H1 (cell line): Measurements from ENCODE around the gene PDE4D. TPM values are rescaled to one million over a fixed set of nuclear protein-coding genes. Genes with fewer than 3 reads are reported as not detected.

Source experiments
- CTCF ChIA-PET: fragments of 300-600 bp; sonication (Branson Sonifier 250); formaldehyde crosslinking; loops from one replicate; lab custom pipeline; 2021; ENCODE audit not compliant: partially characterized antibody; lab: Charles Lee
- POLR2A ChIA-PET: fragments of 300-600 bp; sonication (Branson Sonifier 250); formaldehyde crosslinking; loops from one replicate; lab custom pipeline; 2021; ENCODE audit warnings: inconsistent platforms; ENCODE audit not compliant: partially characterized antibody; lab: Charles Lee
- DNase-seq, 2 experiments: peaks; one replicate each; pipeline versions ENCODE4 v3.0.0 to v3.0.0-alpha.2; 2010 to 2022; ENCODE audit warnings: low spot score in 2 of 2, low read depth in 1 of 2, mixed read lengths in 1 of 2
- FAIRE-seq: peaks from 2 replicates; lab custom pipeline; 2011; peaks lifted over from hg19 to GRCh38; lab: Jason Lieb, UNC
- H2AFZ ChIP-seq: 2 replicates; pipeline ENCODE4 v1.8.1; 2012; ENCODE audit warnings: low read length, inconsistent platforms
- H2AK5ac ChIP-seq: 2 replicates; pipeline ENCODE4 v1.6.1; 2013; ENCODE audit warnings: low read depth, low read length
- H2BK120ac ChIP-seq: replicated peaks from 2 replicates; pipeline ENCODE3; 2013; ENCODE audit warnings: low read depth, low read length, inconsistent platforms
- H2BK12ac ChIP-seq: 2 replicates; pipeline ENCODE4 v1.6.1; 2013; ENCODE audit warnings: low read depth, low read length
- H2BK15ac ChIP-seq: 2 replicates; pipeline ENCODE4 v1.6.1; 2013; ENCODE audit warnings: low read length
- H2BK20ac ChIP-seq: 2 replicates; pipeline ENCODE4 v1.6.1; 2013; ENCODE audit warnings: low read length
- H2BK5ac ChIP-seq: 2 replicates; pipeline ENCODE4 v1.6.1; 2013; ENCODE audit warnings: low read depth, low read length
- H3K14ac ChIP-seq: 2 replicates; pipeline ENCODE4 v1.6.1; 2013; ENCODE audit warnings: inconsistent platforms; ENCODE audit not compliant: insufficient read length
- H3K18ac ChIP-seq: 2 replicates; pipeline ENCODE4 v1.6.1; 2013; ENCODE audit warnings: low read length; ENCODE audit errors: extremely low read depth
- H3K23ac ChIP-seq: 2 replicates; pipeline ENCODE4 v1.6.1; 2013; ENCODE audit warnings: inconsistent platforms; ENCODE audit not compliant: insufficient read length
- H3K23me2 ChIP-seq: 2 replicates; pipeline ENCODE4 v1.6.1; 2013; ENCODE audit warnings: low read depth, low read length
- H3K27ac ChIP-seq: 2 replicates; pipeline ENCODE4 v1.6.1; 2011; ENCODE audit warnings: low read depth, low read length, inconsistent platforms
- H3K27me3 ChIP-seq, 4 experiments: replicated peaks in 1 of 4; 1 replicate in 1 of 4; 2 replicates in 3 of 4; pipeline versions ENCODE4 v1.6.1 to v1.8.1; 2011 to 2013; ENCODE audit warnings: low read length in 3 of 4, mild to moderate bottlenecking in 3 of 4, inconsistent platforms in 2 of 4, mixed read lengths in 2 of 4, moderate library complexity in 1 of 4; ENCODE audit not compliant: control insufficient read depth in 3 of 4, insufficient read depth in 3 of 4; ENCODE audit errors: extremely low read depth in 1 of 4
- H3K36me3 ChIP-seq, 4 experiments: 2 replicates each; pipeline versions ENCODE4 v1.6.1 to v1.8.1; 2011 to 2013; ENCODE audit warnings: mild to moderate bottlenecking in 4 of 4, low read length in 3 of 4, moderate library complexity in 2 of 4, control low read depth in 1 of 4, inconsistent platforms in 1 of 4; ENCODE audit not compliant: insufficient read depth in 4 of 4, control insufficient read depth in 2 of 4
- H3K4ac ChIP-seq: replicated peaks from 2 replicates; pipeline ENCODE3; 2013; ENCODE audit warnings: low read length, low read depth, mixed read lengths, inconsistent platforms; ENCODE audit not compliant: insufficient read length
- H3K4me1 ChIP-seq, 4 experiments: replicated peaks in 1 of 4; 1 replicate in 1 of 4; 2 replicates in 3 of 4; pipeline versions ENCODE4 v1.6.1 to v1.8.1; 2011 to 2013; ENCODE audit warnings: low read length in 3 of 4, inconsistent platforms in 2 of 4, mixed read lengths in 1 of 4; ENCODE audit not compliant: insufficient read depth in 4 of 4, control insufficient read depth in 3 of 4
- H3K4me2 ChIP-seq, 2 experiments: 2 replicates each; pipeline versions ENCODE4 v1.6.1 to v1.8.1; 2011 to 2013; ENCODE audit warnings: low read depth in 2 of 2, low read length in 2 of 2, control low read depth in 1 of 2, inconsistent platforms in 1 of 2, mild to moderate bottlenecking in 1 of 2; ENCODE audit not compliant: insufficient read depth in 1 of 2
- H3K4me3 ChIP-seq, 4 experiments: fragments of 200-600, 300-600 bp in 1 of 4; sonication (generic), shearing (Covaris generic), sonication (Bioruptor Twin) in 1 of 4; 2 replicates each; pipeline versions ENCODE4 v1.5.1 to v1.8.1; 2011 to 2016; ENCODE audit warnings: low read length in 4 of 4, low read depth in 3 of 4, control low read depth in 2 of 4, inconsistent platforms in 2 of 4, mild to moderate bottlenecking in 2 of 4, mixed read lengths in 1 of 4, moderate library complexity in 1 of 4; ENCODE audit not compliant: insufficient read depth in 2 of 4; ENCODE audit errors: extremely low read depth in 1 of 4
- H3K56ac ChIP-seq: replicated peaks from 2 replicates; pipeline ENCODE3; 2013; ENCODE audit warnings: low read depth, mild to moderate bottlenecking, mixed read lengths, low read length, inconsistent platforms; ENCODE audit not compliant: insufficient read length
- H3K79me1 ChIP-seq: 2 replicates; pipeline ENCODE4 v1.6.1; 2013; ENCODE audit warnings: low read depth, low read length, control low read depth
- H3K79me2 ChIP-seq, 2 experiments: 2 replicates each; pipeline versions ENCODE4 v1.6.1 to v1.8.1; 2012 to 2013; ENCODE audit warnings: low read length in 2 of 2, mild to moderate bottlenecking in 2 of 2, inconsistent platforms in 1 of 2; ENCODE audit not compliant: insufficient read depth in 2 of 2, control insufficient read depth in 1 of 2
- H3K9ac ChIP-seq, 4 experiments: replicated peaks in 1 of 4; 1 replicate in 1 of 4; 2 replicates in 3 of 4; pipeline versions ENCODE4 v1.6.1 to v1.8.1; 2011 to 2013; ENCODE audit warnings: low read depth in 3 of 4, low read length in 3 of 4, control low read depth in 2 of 4, mild to moderate bottlenecking in 2 of 4, moderate library complexity in 2 of 4, inconsistent platforms in 1 of 4; ENCODE audit errors: extremely low read depth in 1 of 4
- H3K9me3 ChIP-seq, 2 experiments: 2 replicates each; pipeline versions ENCODE4 v1.6.1 to v1.8.1; 2012 to 2013; ENCODE audit warnings: mild to moderate bottlenecking in 2 of 2, moderate library complexity in 2 of 2, control low read depth in 1 of 2, inconsistent platforms in 1 of 2, low read depth in 1 of 2, low read length in 1 of 2, mixed read lengths in 1 of 2; ENCODE audit not compliant: insufficient read depth in 2 of 2
- H4K20me1 ChIP-seq, 2 experiments: replicated peaks in 1 of 2; 2 replicates each; pipeline versions ENCODE3 to v1.8.1; 2011 to 2013; ENCODE audit warnings: inconsistent platforms in 2 of 2, low read length in 2 of 2, mild to moderate bottlenecking in 1 of 2; ENCODE audit not compliant: insufficient read depth in 2 of 2, control insufficient read depth in 1 of 2
- H4K5ac ChIP-seq: 2 replicates; pipeline ENCODE4 v1.6.1; 2013; ENCODE audit warnings: low read length, low read depth, mixed read lengths, inconsistent platforms; ENCODE audit not compliant: insufficient read length
- H4K8ac ChIP-seq: 2 replicates; pipeline ENCODE4 v1.8.0; 2013; ENCODE audit warnings: mild to moderate bottlenecking, moderate library complexity, low read length, inconsistent platforms; ENCODE audit not compliant: insufficient read depth; ENCODE audit errors: extremely low read depth
- H4K91ac ChIP-seq: replicated peaks from 2 replicates; pipeline ENCODE3; 2013; ENCODE audit warnings: low read length, mixed read lengths, inconsistent platforms; ENCODE audit not compliant: insufficient read length
- ATF2 ChIP-seq: IDR thresholded peaks from 2 replicates; pipeline ENCODE4 v1.6.1; 2012; ENCODE audit warnings: low read length, inconsistent platforms
- BRCA1 ChIP-seq: IDR thresholded peaks from 2 replicates; pipeline ENCODE4 v1.6.1; 2012; ENCODE audit warnings: low read depth, low read length, improper control_type of control experiment
- CHD2 ChIP-seq: IDR thresholded peaks from 2 replicates; pipeline ENCODE4 v1.6.1; 2012; ENCODE audit warnings: low read length, improper control_type of control experiment
- EZH2 ChIP-seq: fragments of 200-600 bp; sonication (generic); IDR thresholded peaks from 2 replicates; pipeline ENCODE4 v1.7.1; 2012; ENCODE audit warnings: low read depth, mild to moderate bottlenecking, moderate library complexity, low read length, inconsistent platforms; ENCODE audit not compliant: severe bottlenecking
- HDAC2 ChIP-seq, 2 experiments: fragments of 300-600 bp in 1 of 2; sonication (generic) in 1 of 2; IDR thresholded peaks; 2 replicates each; pipeline ENCODE4 v1.6.1; 2011 to 2012; ENCODE audit warnings: low read depth in 2 of 2, low read length in 2 of 2, mild to moderate bottlenecking in 2 of 2, moderate library complexity in 2 of 2, borderline replicate concordance in 1 of 2, inconsistent platforms in 1 of 2
- HDAC6 ChIP-seq: IDR thresholded peaks from one replicate; pipeline ENCODE4 v1.7.1; 2012; ENCODE audit warnings: low read depth, mild to moderate bottlenecking, inconsistent platforms, low read length, moderate library complexity
- KDM1A ChIP-seq: fragments of 200-600, 300-600 bp; sonication (generic); IDR thresholded peaks from 2 replicates; pipeline ENCODE4 v1.7.1; 2016; ENCODE audit warnings: mild to moderate bottlenecking, low read length, borderline replicate concordance
- KDM4A ChIP-seq: IDR thresholded peaks from one replicate; pipeline ENCODE4 v1.7.1; 2012; ENCODE audit warnings: low read depth, mild to moderate bottlenecking, moderate library complexity, low read length, inconsistent platforms; ENCODE audit not compliant: severe bottlenecking
- KDM5A ChIP-seq: fragments of 200-600 bp; IDR thresholded peaks from 2 replicates; pipeline ENCODE4 v1.7.1; 2012; ENCODE audit warnings: mild to moderate bottlenecking, low read length, inconsistent platforms, mixed read lengths
- RBBP5 ChIP-seq: IDR thresholded peaks from 2 replicates; pipeline ENCODE4 v1.7.1; 2012; ENCODE audit warnings: low read depth, mild to moderate bottlenecking, inconsistent platforms, low read length, moderate library complexity, borderline replicate concordance
- SAP30 ChIP-seq: fragments of 300-600 bp; sonication (generic); IDR thresholded peaks from 2 replicates; pipeline ENCODE4 v1.7.1; 2012; ENCODE audit warnings: low read length, moderate library complexity, mild to moderate bottlenecking, inconsistent platforms; ENCODE audit not compliant: insufficient read depth, insufficient replicate concordance
- ZNF274 ChIP-seq: IDR thresholded peaks from 2 replicates; pipeline ENCODE4 v1.7.0; 2012; ENCODE audit warnings: low read length, borderline replicate concordance; ENCODE audit errors: extremely low read depth
- WGBS, 2 experiments: shearing (Covaris generic) in 1 of 2; methylation state at CpG; one replicate each; pipeline versions ENCODE4 v1.1.6 to v1.1.7; 2013 to 2015; ENCODE audit warnings: low lambda C conversion rate in 2 of 2, mixed read lengths in 2 of 2, inconsistent platforms in 1 of 2, low coverage in 1 of 2, missing lambda C conversion rate in 1 of 2; ENCODE audit not compliant: insufficient replicate concordance in 2 of 2, insufficient coverage in 1 of 2, insufficient read length in 1 of 2; ENCODE audit errors: extremely low coverage in 1 of 2, missing lambda C conversion rate in 1 of 2; 5-methylcytosine and 5-hydroxymethylcytosine counted together
- polyA plus RNA-seq, 7 experiments: library from polyadenylated mRNA; depleted of rRNA in 3 of 7; stranded (reverse) in 5 of 7; unstranded in 2 of 7; fragments of >200 nt in 5 of 7; fragments of 200-250 nt in 2 of 7; gene quantifications; 1 replicate in 5 of 7; 2 replicates in 1 of 7; 4 replicates in 1 of 7; pipeline versions ENCODE4 v1.2.1 to v1.2.3, GENCODE V29; 2011 to 2013; ENCODE audit warnings: missing spikeins in 2 of 7, mixed read lengths in 2 of 7
- total RNA-seq: library from RNA; stranded (reverse); fragmentation: NEBNext Ultra II Directional; extraction: Animal tissue kit (Norgen Biotek cat#: 25700); gene quantifications from 2 replicates; pipeline ENCODE4 v1.2.1, GENCODE V29; 2021

Gene PDE4D
- total and polyA plus RNA-seq, 2 of the 8 experiments (the other 6 are each of a cell fraction or from before 2014, with no cell fraction given) = 2.3 to 3.7 TPM

GRCh38 chr5:59040804-59041201, 852.7 kb downstream of the PDE4D start:
- H3K36me3 ChIP-seq = no peaks in the 10 kb centered on the region
- WGBS, 2 experiments = 81% methylated on average over 2 of the region's 2 CpGs; no CpG with 5 or more reads in 1 of the 2 experiments
- H3K4me3 ChIP-seq = no peak overlapping the region
- H3K14ac ChIP-seq = no peak overlapping the region
- peaks cover 13% of the 10 kb centered on the region; the same call in 1 of the 2 replicates for H3K23me2 ChIP-seq
- no peak overlapping the region; a peak in 1 of 4 replicates for H3K4me2 ChIP-seq
- H2BK12ac ChIP-seq = no peak overlapping the region
- no peaks in the 10 kb centered on the region for H3K79me2 ChIP-seq
- H3K18ac ChIP-seq = no peak overlapping the region
- ChIA-PET CTCF (interaction anchor here (0.9 kb wide), 2 partner anchors 9 to 87 kb away, joined by 3 to 4 read pairs; no protein-coding TSS in a partner anchor), POLR2A (no interaction called here)
- H3K23ac ChIP-seq = no peak overlapping the region
- H2BK20ac ChIP-seq = no peak overlapping the region
- no peak overlapping the region for H2BK15ac ChIP-seq
- no peaks in the 10 kb centered on the region for H3K9me3 ChIP-seq
- H4K5ac ChIP-seq = no peak overlapping the region
- no peak overlapping the region for H3K27ac ChIP-seq
- no peak for FAIRE-seq
- H3K4me1 ChIP-seq = peaks cover 0 to 2% (median 0%) of the 10 kb centered on the region in 4 experiments; a peak in 2 of 7 replicates
- no peak for DNase-seq
- H3K9ac ChIP-seq = no peak overlapping the region
- no peak overlapping the region for H2AK5ac ChIP-seq
- H2BK5ac ChIP-seq = no peak overlapping the region
- no peak overlapping the region for H2AFZ ChIP-seq
- H3K56ac ChIP-seq = no peak overlapping the region
- no peak overlapping the region for H4K91ac ChIP-seq
- no peak overlapping the region for H2BK120ac ChIP-seq
- H4K8ac ChIP-seq = no peak overlapping the region
- no peaks in the 10 kb centered on the region for H3K79me1 ChIP-seq
- no peaks in the 10 kb centered on the region for H4K20me1 ChIP-seq
- H3K4ac ChIP-seq = no peak overlapping the region
- peaks cover 0 to 28% (median 26%) of the 10 kb centered on the region in 4 experiments; a peak in 6 of 7 replicates for H3K27me3 ChIP-seq
- no peak for TF ChIP-seq KDM5A
- no peak for TF ChIP-seq ATF2
- no peak for TF ChIP-seq KDM1A
- TF ChIP-seq RBBP5 = no peak
- TF ChIP-seq BRCA1 = no peak
- TF ChIP-seq ZNF274 = no peak
- no peak for TF ChIP-seq EZH2
- TF ChIP-seq SAP30 = no peak
- no peak for TF ChIP-seq HDAC6
- TF ChIP-seq CHD2 = no peak
- TF ChIP-seq KDM4A = no peak
- no peak for TF ChIP-seq HDAC2 (IDR thresholded peaks at IDR 0.05; ENCODE audit: borderline replicate concordance in 1 of 2, low read depth in 2 of 2, low read length in 2 of 2)
